ENCODE measurements around the gene ABCB1. TPM values are rescaled to one million over a fixed set of nuclear protein-coding genes. Genes with fewer than 3 reads are reported as not detected.

ABCB1 gene
- total and polyA plus RNA-seq, 2 donors from 2014 or later, result 29.1 to 48.3 TPM

GRCh38 chr7:87543623-87544022, 57.1 kb downstream of the ABCB1 start:
- TF ChIP-seq, protein P1, sequence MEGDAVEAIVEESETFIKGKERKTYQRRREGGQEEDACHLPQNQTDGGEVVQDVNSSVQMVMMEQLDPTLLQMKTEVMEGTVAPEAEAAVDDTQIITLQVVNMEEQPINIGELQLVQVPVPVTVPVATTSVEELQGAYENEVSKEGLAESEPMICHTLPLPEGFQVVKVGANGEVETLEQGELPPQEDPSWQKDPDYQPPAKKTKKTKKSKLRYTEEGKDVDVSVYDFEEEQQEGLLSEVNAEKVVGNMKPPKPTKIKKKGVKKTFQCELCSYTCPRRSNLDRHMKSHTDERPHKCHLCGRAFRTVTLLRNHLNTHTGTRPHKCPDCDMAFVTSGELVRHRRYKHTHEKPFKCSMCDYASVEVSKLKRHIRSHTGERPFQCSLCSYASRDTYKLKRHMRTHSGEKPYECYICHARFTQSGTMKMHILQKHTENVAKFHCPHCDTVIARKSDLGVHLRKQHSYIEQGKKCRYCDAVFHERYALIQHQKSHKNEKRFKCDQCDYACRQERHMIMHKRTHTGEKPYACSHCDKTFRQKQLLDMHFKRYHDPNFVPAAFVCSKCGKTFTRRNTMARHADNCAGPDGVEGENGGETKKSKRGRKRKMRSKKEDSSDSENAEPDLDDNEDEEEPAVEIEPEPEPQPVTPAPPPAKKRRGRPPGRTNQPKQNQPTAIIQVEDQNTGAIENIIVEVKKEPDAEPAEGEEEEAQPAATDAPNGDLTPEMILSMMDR (IDR thresholded peaks at IDR 0.05; ENCODE audit: borderline replicate concordance, extremely low read depth, insufficient read depth), result no peak
- Histone ChIP-seq H3K36me3 (ENCODE audit: control insufficient read depth in 2 of 3, insufficient read depth in 3 of 3, low read length in 3 of 3) (peaks cover 0 to 4% (median 2%) of the 10 kb centered on the region in 3 donors), H3K9ac (ENCODE audit: low read length in 3 of 3) (no peak overlapping the region), H3K4me3 (ENCODE audit: low read length in 3 of 3) (no peak overlapping the region), H3K9me3 (ENCODE audit: control insufficient read depth in 2 of 3, insufficient read depth in 1 of 3, low read length in 3 of 3) (no peaks in the 10 kb centered on the region), H3K27me3 (ENCODE audit: control insufficient read depth, insufficient read depth, low read length) (no peaks in the 10 kb centered on the region), H3K4me1 (ENCODE audit: control insufficient read depth in 2 of 3, insufficient read depth in 2 of 3, low read depth in 1 of 3, low read length in 3 of 3) (no peaks in the 10 kb centered on the region), H3K27ac (ENCODE audit: low read depth in 2 of 2, low read length in 2 of 2) (no peak overlapping the region)
- intact Hi-C loops (cut with DNase I), result no loop called here
- DNase-seq (no peak), FAIRE-seq (no peak)

DNA sequence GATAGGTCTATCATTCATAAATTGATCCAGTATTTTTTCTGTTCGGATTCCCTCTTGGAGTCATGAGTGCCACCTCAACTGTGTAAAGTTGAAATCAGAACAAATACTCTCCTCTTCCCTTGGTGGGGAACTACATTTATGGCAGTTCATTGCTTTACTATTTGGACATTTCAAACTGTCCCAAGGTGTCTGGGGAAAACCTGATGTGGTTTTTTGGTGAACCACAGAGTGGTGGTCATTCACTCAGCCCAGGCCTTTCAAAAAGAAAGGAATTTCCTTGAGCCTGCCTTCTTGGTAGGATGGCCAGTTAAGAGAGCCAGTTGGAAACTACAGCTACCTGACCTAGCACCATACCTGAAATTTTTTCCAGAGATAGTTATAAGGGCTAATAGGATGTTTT, 59.0 kb downstream of the ABCB1 start:
- FAIRE-seq, result no peak
- Histone ChIP-seq H3K4me3 (ENCODE audit: low read length in 3 of 3) (no peak overlapping the region), H3K27me3 (ENCODE audit: control insufficient read depth, insufficient read depth, low read length) (no peaks in the 10 kb centered on the region), H3K4me1 (ENCODE audit: control insufficient read depth in 2 of 3, insufficient read depth in 2 of 3, low read depth in 1 of 3, low read length in 3 of 3) (no peaks in the 10 kb centered on the region), H3K36me3 (ENCODE audit: control insufficient read depth in 2 of 3, insufficient read depth in 3 of 3, low read length in 3 of 3) (peaks cover 0 to 4% (median 2%) of the 10 kb centered on the region in 3 donors), H3K9me3 (ENCODE audit: control insufficient read depth in 2 of 3, insufficient read depth in 1 of 3, low read length in 3 of 3) (no peaks in the 10 kb centered on the region), H3K27ac (ENCODE audit: low read depth in 2 of 2, low read length in 2 of 2) (no peak overlapping the region), H3K9ac (ENCODE audit: low read length in 3 of 3) (no peak overlapping the region)
- TF ChIP-seq, protein P1 (IDR thresholded peaks at IDR 0.05; ENCODE audit: borderline replicate concordance, extremely low read depth, insufficient read depth), result no peak
- DNase-seq, result no peak
- intact Hi-C loops (cut with DNase I), result no loop called here

DNA sequence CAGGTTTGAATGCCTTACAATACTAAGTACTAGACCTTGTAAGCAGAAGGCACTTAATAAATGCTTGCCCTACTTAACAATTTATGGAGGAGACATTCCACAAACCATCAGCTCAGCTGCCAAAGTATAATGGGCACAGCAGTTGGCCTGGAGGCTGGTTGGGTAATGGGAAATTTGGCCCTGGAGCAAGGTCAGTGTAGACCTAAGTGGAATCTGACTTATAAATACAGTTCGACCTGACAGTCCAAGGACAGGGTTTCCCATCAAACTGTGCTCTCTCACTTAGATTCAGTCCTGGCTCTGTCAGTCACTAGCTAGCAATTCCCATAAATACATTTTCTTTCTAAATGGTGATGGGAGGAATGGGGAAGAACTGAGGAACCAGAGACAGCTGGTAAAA, 62.6 kb downstream of the ABCB1 start:
- no peaks in the 10 kb centered on the region for H3K9me3 ChIP-seq (ENCODE audit: control insufficient read depth in 2 of 3, insufficient read depth in 1 of 3, low read length in 3 of 3)
- no peaks in the 10 kb centered on the region for H3K4me1 ChIP-seq (ENCODE audit: control insufficient read depth in 2 of 3, insufficient read depth in 2 of 3, low read depth in 1 of 3, low read length in 3 of 3)
- DNase-seq (no peak), FAIRE-seq (no peak)
- TF ChIP-seq, protein P1 (IDR thresholded peaks at IDR 0.05; ENCODE audit: borderline replicate concordance, extremely low read depth, insufficient read depth), result no peak
- peaks cover 0 to 3% (median 2%) of the 10 kb centered on the region in 3 donors for H3K36me3 ChIP-seq (ENCODE audit: control insufficient read depth in 2 of 3, insufficient read depth in 3 of 3, low read length in 3 of 3)
- H3K27ac ChIP-seq (ENCODE audit: low read depth in 2 of 2, low read length in 2 of 2), result no peak overlapping the region
- no peak overlapping the region for H3K4me3 ChIP-seq (ENCODE audit: low read length in 3 of 3)
- no peaks in the 10 kb centered on the region for H3K27me3 ChIP-seq (ENCODE audit: control insufficient read depth, insufficient read depth, low read length)
- intact Hi-C loops (cut with DNase I), result no loop called here
- no peak overlapping the region for H3K9ac ChIP-seq (ENCODE audit: low read length in 3 of 3)

DNA sequence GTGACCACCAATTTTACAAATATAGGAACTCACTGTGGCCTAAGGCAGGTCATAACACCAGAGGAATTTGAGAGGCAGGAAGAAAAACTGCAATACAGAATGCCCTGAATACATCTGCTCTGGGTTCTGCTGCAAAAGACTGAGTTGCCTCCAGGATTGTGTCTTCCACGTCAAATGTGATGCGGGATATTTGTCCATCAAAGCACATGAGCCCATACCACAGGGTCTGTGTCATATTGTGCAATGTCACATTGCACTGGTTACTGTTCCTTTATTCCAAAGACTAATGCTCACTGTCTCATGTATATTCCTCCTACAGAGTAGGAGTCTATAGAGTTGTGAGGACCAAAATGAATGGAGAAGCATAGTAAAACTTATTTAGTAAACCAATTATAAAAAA, 66.6 kb downstream of the ABCB1 start:
- FAIRE-seq (no peak), DNase-seq (no peak)
- Histone ChIP-seq H3K36me3 (ENCODE audit: control insufficient read depth in 2 of 3, insufficient read depth in 3 of 3, low read length in 3 of 3) (peaks cover 0 to 3% (median 2%) of the 10 kb centered on the region in 3 donors), H3K27me3 (ENCODE audit: control insufficient read depth, insufficient read depth, low read length) (no peaks in the 10 kb centered on the region), H3K4me3 (ENCODE audit: low read length in 3 of 3) (no peak overlapping the region), H3K9ac (ENCODE audit: low read length in 3 of 3) (no peak overlapping the region), H3K4me1 (ENCODE audit: control insufficient read depth in 2 of 3, insufficient read depth in 2 of 3, low read depth in 1 of 3, low read length in 3 of 3) (no peaks in the 10 kb centered on the region), H3K27ac (ENCODE audit: low read depth in 2 of 2, low read length in 2 of 2) (no peak overlapping the region), H3K9me3 (ENCODE audit: control insufficient read depth in 2 of 3, insufficient read depth in 1 of 3, low read length in 3 of 3) (no peaks in the 10 kb centered on the region)
- intact Hi-C loops (cut with DNase I), result no loop called here
- TF ChIP-seq, protein P1 (IDR thresholded peaks at IDR 0.05; ENCODE audit: borderline replicate concordance, extremely low read depth, insufficient read depth), result no peak

Measured in kidney (tissue), 14 donors.